Natural killer cell treated with Interleukin-12 subunit alpha and Interleukin-12 subunit beta and Interleukin-15 and Interleukin-18, amount 100 ng/mL, for 72 hours (primary cell): ENCODE results near the gene OMP. TPM values are rescaled to one million over a fixed set of nuclear protein-coding genes. Genes with fewer than 3 reads are reported as not detected.

ENCODE experiments used
- ATAC-seq, 2 donors: fragments of 150-1000 bp; cut with Tn5 transposase in 1 of 2; sonication (Bioruptor Pico), chemical (Tn5 transposase) in 1 of 2; 2 replicates each; pipeline ENCODE4 v1.10.0; 2021
- DNase-seq: peaks from one replicate; pipeline ENCODE4 v3.0.0; 2022; ENCODE audit warnings: low spot score
- H3K27ac Mint-ChIP-seq, 2 donors: 1 replicate in 1 of 2; 2 replicates in 1 of 2; pipeline ENCODE4 v1.8.0; 2022; ENCODE audit warnings: mixed read lengths in 2 of 2, mild to moderate bottlenecking in 1 of 2, moderate library complexity in 1 of 2
- H3K27me3 Mint-ChIP-seq, 2 donors: 1 replicate in 1 of 2; 2 replicates in 1 of 2; pipeline ENCODE4 v1.8.0; 2022; ENCODE audit warnings: mixed read lengths in 2 of 2
- H3K36me3 Mint-ChIP-seq: one replicate; pipeline ENCODE4 v1.8.0; 2022; ENCODE audit warnings: mixed read lengths
- H3K4me1 Mint-ChIP-seq, 2 donors: 1 replicate in 1 of 2; 2 replicates in 1 of 2; pipeline ENCODE4 v1.8.0; 2022; ENCODE audit warnings: low read depth in 2 of 2, mixed read lengths in 2 of 2, mild to moderate bottlenecking in 1 of 2
- H3K4me3 Mint-ChIP-seq: one replicate; pipeline ENCODE4 v1.8.0; 2022; ENCODE audit warnings: mixed read lengths
- H3K9me3 Mint-ChIP-seq: 2 replicates; pipeline ENCODE4 v1.8.0; 2022; ENCODE audit warnings: mixed read lengths
- total RNA-seq, 2 donors: library from RNA; stranded (reverse); gene quantifications; one replicate each; pipeline ENCODE4 v1.2.3, GENCODE V29; 2022

OMP gene
- total RNA-seq, 2 donors from 2014 or later, result not detected

DNA sequence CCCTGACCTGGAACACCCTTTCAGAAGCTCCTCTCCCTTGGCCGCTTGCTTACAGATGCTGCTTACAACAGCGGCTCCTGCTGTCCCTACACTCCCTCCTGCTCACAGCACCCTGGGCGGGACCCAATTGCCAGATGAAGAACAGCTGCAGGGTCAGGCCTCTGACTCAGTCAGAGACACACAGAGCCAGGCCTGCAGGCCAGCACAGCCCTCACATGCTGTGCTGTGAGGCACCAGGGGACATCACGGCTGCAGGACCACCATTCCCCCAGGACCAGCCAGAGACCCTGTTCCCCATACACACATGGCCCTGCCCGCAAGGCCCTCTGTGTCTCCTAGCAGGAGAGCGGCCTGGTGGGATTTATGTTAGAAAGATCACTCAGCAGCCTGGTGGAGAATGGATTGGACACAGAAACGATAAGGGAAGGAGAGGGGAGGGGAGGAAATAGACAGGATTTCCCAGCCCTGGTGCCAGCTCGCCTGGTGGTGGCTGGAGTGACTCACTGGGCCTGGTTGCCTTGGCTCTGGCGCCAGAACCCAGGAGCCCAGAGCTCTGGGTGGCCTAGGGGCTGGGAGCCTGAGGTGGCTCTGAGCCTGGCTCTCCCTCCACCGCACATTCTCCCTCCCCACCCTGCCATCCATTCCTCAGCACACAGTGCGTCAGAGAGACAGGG is 29.2 kb upstream of the OMP start:
- H3K9me3 Mint-ChIP-seq, result no peaks in the 10 kb centered on the region
- H3K36me3 Mint-ChIP-seq, result no peaks in the 10 kb centered on the region
- peak overlapping the region; percentile 83 for H3K4me3 Mint-ChIP-seq
- H3K27me3 Mint-ChIP-seq, result no peaks in the 10 kb centered on the region
- ATAC-seq (peak; percentile 77 to 81), DNase-seq (no peak)
- peak overlapping the region; percentile 50 to 58 for H3K27ac Mint-ChIP-seq
- H3K4me1 Mint-ChIP-seq, result peaks cover 39 to 47% of the 10 kb centered on the region in 2 donors

- Mint-ChIP-seq H3K27me3 (no peaks in the 10 kb centered on the region), H3K9me3 (no peaks in the 10 kb centered on the region), H3K4me1 (peaks cover 39 to 48% of the 10 kb centered on the region in 2 donors), H3K36me3 (no peaks in the 10 kb centered on the region), H3K4me3 (no peak overlapping the region), H3K27ac (no peak overlapping the region)
- DNase-seq (no peak), ATAC-seq (no peak)
These were observed 28.4 kb upstream of the OMP start for GRCh38 chr11:77074205-77074604.

DNA sequence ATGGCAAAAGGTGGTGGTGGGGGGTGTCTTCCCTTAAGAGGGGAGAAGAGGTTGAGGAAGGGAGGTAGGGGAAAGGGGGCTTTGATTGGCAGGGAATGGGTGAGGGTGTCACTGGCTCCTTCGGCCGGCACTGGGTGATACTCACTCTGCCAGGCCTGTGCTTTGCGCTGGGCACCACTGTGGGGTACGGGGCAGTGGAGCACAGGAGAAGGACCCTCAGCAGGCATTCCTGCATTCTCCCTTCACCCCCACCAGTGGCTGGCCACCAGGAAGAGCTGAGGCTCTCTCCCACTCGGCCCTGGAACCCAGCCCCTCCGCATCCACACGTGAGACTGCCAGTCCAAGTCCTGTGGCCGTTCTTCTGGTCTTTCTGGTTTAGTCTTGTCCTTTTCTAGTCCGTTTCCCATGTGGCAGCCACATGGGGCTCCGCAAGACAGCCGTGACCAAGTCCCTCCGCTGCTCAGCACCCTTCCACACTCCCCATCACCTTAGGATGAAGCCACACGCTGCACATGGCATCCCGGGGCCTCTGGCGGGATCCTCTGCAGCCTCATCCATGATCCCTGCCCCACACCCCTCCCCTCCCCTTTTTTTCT is 27.9 kb upstream of the OMP start:
- DNase-seq, result no peak
- no peak overlapping the region for H3K4me3 Mint-ChIP-seq
- H3K27ac Mint-ChIP-seq, result no peak overlapping the region

DNA sequence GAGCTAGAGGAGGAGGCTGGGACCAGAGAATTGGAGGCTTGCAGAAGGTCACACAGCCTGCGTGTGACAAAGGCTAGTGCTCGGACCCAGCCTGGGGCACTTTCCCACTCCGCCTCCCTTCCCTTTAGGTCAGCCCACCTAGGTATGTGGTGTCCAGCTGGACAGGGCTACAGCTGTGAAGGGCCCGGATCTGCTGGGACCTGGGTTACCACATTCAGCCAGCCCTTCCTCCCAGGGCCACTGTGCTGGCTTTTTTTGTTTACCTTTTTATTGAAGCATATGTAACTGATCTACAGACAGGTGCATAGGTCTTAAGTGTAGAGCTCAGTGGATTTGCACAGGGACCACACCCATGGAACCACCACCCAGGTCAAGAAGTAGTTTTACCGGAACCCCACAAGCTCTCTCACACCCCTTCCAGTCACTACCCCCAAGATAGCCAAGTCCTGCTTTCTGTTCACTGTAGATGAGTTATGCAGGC is 27.2 kb upstream of the OMP start:
- Mint-ChIP-seq H3K27ac (no peak overlapping the region), H3K36me3 (no peaks in the 10 kb centered on the region), H3K4me1 (peaks cover 49 to 57% of the 10 kb centered on the region in 2 donors), H3K9me3 (no peaks in the 10 kb centered on the region), H3K4me3 (no peak overlapping the region), H3K27me3 (no peaks in the 10 kb centered on the region)
- DNase-seq (peak; percentile 1), ATAC-seq (no peak)

More for the DNA sequence above, 27.9 kb upstream of the OMP start:
- ATAC-seq, result no peak
- Mint-ChIP-seq H3K9me3 (no peaks in the 10 kb centered on the region), H3K27me3 (no peaks in the 10 kb centered on the region), H3K4me1 (peaks cover 42 to 50% of the 10 kb centered on the region in 2 donors), H3K36me3 (no peaks in the 10 kb centered on the region)

DNA sequence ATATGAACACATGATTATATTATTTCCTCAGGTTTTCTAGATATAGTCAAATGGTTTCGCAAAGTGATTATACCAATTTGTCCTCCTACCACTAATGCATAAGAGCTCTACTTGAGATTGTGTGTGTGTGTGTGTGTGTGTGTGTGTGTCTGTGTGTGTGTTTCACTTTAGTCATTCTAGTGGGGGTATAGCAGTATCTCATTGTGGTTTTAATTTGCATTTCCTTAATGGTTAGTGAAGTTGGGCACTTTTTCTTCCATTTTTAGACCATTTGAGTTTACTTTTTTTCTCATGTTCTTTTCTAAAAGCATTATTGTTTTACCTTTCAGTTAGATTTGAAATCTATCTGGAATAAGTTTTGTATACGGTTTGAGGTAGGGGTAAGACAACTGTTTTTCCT is 23.0 kb upstream of the OMP start:
- Mint-ChIP-seq H3K4me1 (peaks cover 22 to 44% of the 10 kb centered on the region in 2 donors), H3K27ac (no peak overlapping the region), H3K27me3 (no peaks in the 10 kb centered on the region), H3K9me3 (no peaks in the 10 kb centered on the region), H3K4me3 (peak overlapping the region; percentile 39), H3K36me3 (no peaks in the 10 kb centered on the region)
- DNase-seq (peak; percentile 13), ATAC-seq (no peak)

GRCh38 chr11:77080643-77081210 is 21.9 kb upstream of the OMP start:
- no peaks in the 10 kb centered on the region for H3K36me3 Mint-ChIP-seq
- peaks cover 22 to 42% of the 10 kb centered on the region in 2 donors for H3K4me1 Mint-ChIP-seq
- H3K9me3 Mint-ChIP-seq, result no peaks in the 10 kb centered on the region
- H3K27me3 Mint-ChIP-seq, result no peaks in the 10 kb centered on the region
- no peak overlapping the region for H3K4me3 Mint-ChIP-seq
- DNase-seq, result peak; percentile 51
- ATAC-seq, result no peak
- peak overlapping the region in 1 of 2 donors; percentile 94 for H3K27ac Mint-ChIP-seq

- Mint-ChIP-seq H3K27ac (peak overlapping the region; percentile 83 to 94), H3K9me3 (no peaks in the 10 kb centered on the region)
These were observed 21.2 kb upstream of the OMP start for GRCh38 chr11:77081381-77081851.

DNA sequence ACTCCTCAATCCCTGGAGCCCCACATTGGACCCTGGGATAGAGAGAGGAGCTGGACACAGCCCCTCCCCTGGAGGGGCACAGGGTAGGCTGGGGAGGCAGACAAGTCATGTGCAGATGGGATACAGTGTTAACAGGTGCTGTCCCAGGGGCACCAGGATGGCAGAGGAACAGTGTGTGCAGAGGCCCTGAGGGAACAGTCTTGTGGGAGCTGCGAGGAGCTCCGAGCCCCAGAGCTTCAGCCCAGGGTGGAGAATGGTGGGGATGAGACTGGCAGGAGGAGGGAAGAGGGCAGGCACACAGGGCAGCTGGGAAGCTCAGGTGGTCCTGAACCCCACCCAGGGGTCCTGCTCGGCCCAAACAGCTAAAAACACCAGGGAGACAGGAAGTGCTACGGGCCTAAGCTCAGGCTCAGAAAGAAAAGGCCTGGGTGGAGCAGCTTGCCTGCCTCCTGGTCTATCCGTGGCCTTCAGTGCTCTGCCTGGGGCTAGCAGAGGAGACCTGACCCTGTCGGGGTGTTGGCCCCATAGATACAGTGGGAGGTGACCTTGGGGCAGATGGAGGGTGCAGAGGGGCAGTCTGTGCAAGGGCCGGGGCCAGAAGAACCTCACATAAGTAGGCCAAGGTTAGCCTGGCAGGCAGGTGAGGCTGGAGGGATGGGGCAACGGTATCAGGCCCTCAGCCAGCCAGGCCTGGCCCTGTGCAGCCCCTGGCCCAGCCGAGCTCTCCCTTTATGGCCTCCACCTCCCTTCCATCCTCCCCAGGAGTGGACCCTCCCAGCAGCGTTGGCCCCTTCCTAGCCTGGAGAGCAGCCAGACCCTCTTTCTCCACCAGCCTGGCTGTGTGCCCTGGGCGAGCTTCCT is 20.4 kb upstream of the OMP start:
- peak; percentile 27 to 37 for ATAC-seq
- DNase-seq, result no peak
- H3K9me3 Mint-ChIP-seq, result no peaks in the 10 kb centered on the region

More at GRCh38 chr11:77081381-77081851, 21.2 kb upstream of the OMP start:
- no peak for ATAC-seq
- Mint-ChIP-seq H3K4me3 (no peak overlapping the region), H3K36me3 (no peaks in the 10 kb centered on the region), H3K4me1 (peaks cover 19 to 37% of the 10 kb centered on the region in 2 donors), H3K27me3 (no peaks in the 10 kb centered on the region)
- peak; percentile 51 for DNase-seq

GRCh38 chr11:77082838-77083565 is 19.6 kb upstream of the OMP start:
- peak; percentile 81 for DNase-seq
- Mint-ChIP-seq H3K4me3 (peak overlapping the region; percentile 60), H3K4me1 (peaks cover 16 to 34% of the 10 kb centered on the region in 2 donors), H3K36me3 (no peaks in the 10 kb centered on the region), H3K27me3 (no peaks in the 10 kb centered on the region), H3K27ac (peak overlapping the region; percentile 83 to 94), H3K9me3 (no peaks in the 10 kb centered on the region)
- ATAC-seq, result peak; percentile 85 to 87

More for the DNA sequence above, 20.4 kb upstream of the OMP start:
- Mint-ChIP-seq H3K4me1 (peaks cover 16 to 34% of the 10 kb centered on the region in 2 donors), H3K36me3 (no peaks in the 10 kb centered on the region), H3K4me3 (peak overlapping the region; percentile 60), H3K27ac (peak overlapping the region; percentile 83 to 94), H3K27me3 (no peaks in the 10 kb centered on the region)

GRCh38 chr11:77083566-77084245 is 18.9 kb upstream of the OMP start:
- no peak overlapping the region for H3K4me3 Mint-ChIP-seq
- no peaks in the 10 kb centered on the region for H3K9me3 Mint-ChIP-seq
- DNase-seq (no peak), ATAC-seq (no peak)
- no peaks in the 10 kb centered on the region for H3K36me3 Mint-ChIP-seq
- no peaks in the 10 kb centered on the region for H3K27me3 Mint-ChIP-seq
- peak overlapping the region; percentile 83 to 94 for H3K27ac Mint-ChIP-seq
- peaks cover 16 to 33% of the 10 kb centered on the region in 2 donors for H3K4me1 Mint-ChIP-seq

GRCh38 chr11:77084581-77085191 is 18.0 kb upstream of the OMP start:
- ATAC-seq, result no peak

GRCh38 chr11:77085652-77086051 is 17.0 kb upstream of the OMP start:
- Mint-ChIP-seq H3K4me1 (peaks cover 5 to 16% of the 10 kb centered on the region in 2 donors), H3K36me3 (no peaks in the 10 kb centered on the region), H3K27ac (no peak overlapping the region), H3K4me3 (no peak overlapping the region), H3K27me3 (no peaks in the 10 kb centered on the region), H3K9me3 (no peaks in the 10 kb centered on the region)
- ATAC-seq (no peak), DNase-seq (no peak)

More at GRCh38 chr11:77084581-77085191, 18.0 kb upstream of the OMP start:
- no peak for DNase-seq
- H3K4me3 Mint-ChIP-seq, result no peak overlapping the region
- peaks cover 14 to 26% of the 10 kb centered on the region in 2 donors for H3K4me1 Mint-ChIP-seq
- H3K36me3 Mint-ChIP-seq, result no peaks in the 10 kb centered on the region
- H3K27ac Mint-ChIP-seq, result peak overlapping the region in 1 of 2 donors; percentile 94
- H3K27me3 Mint-ChIP-seq, result no peaks in the 10 kb centered on the region
- no peaks in the 10 kb centered on the region for H3K9me3 Mint-ChIP-seq
